Activated CD4-positive, alpha-beta T cell treated with anti-CD3 and anti-CD28 coated beads, Interleukin-2, Interleukin-6, amounts not matched to agents 100 ng/mL and 50 ng/mL, durations not matched to agents 16 hours and 8 hours (primary cell): ENCODE data around the gene TSPEAR.

Experiments
- DNase-seq: peaks from one replicate; pipeline ENCODE4 v3.0.0-alpha.2; 2020

TSPEAR gene

GRCh38 chr21:44496564-44497550 is 214.5 kb downstream of the TSPEAR start:
- no peak for DNase-seq

DNA sequence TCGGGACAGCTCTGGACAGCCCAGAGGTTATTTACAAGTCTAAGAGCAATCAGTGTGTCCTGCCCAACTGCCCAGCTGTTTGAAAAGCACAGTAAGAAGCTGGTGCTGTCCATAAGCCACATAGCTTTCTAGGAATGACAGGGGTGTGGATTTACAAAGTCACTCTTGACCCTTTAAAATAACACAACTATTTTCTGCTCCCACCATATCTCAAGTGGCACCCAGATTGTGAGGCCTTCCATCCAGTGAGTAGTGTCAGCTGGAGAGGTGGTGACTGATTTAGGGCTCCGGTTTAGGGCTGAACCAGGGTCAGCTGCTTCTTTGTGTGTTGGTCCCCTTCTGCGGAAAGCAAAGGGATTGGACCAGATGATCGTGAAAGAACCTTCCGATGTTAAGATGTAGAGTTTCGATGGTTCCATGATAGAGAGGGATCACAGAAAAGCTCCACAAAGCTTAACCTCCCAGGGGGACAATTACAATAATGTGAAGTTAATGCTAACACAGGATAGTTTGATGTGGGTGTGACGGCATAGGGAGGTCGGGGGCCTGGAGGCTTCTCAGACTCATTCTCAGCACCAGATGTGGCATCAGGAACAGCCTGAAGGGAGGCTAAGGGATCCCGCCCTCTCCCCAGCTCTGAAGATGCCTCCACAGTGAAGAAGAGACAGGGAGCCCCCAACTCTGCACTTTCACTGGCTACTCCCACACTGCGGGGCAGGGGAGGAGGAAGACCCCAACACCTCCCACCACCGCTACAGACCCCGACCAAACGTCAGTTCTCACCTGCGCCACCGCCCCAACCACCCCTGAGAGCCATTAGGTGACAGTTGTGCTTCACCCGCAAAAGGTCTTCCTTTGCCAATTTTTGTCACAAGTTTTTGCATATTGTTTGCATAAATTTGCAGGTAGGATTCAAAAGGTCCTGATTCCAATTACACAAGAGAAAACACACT is 215.5 kb downstream of the TSPEAR start:
- no peak for DNase-seq

DNA sequence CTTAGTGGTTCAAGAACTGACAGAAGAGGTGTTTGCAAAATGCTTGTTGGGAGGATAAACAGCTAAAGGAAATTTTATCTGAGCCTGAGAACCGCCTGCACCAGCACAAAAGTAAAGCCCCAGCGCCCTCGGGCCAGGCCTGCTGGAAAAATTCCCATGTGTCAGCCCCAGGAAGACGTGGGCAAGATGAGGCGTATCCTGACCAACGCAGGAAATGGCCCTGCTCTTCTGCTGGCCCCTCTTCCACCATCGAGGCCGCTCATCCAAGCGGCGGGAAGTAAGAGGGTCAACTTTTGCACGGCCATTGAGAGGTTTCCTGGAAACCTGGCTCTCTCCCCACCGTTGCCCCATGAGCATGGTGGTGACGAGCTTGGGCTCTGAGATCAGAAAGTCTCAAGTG is 216.4 kb downstream of the TSPEAR start:
- DNase-seq: no peak

DNA sequence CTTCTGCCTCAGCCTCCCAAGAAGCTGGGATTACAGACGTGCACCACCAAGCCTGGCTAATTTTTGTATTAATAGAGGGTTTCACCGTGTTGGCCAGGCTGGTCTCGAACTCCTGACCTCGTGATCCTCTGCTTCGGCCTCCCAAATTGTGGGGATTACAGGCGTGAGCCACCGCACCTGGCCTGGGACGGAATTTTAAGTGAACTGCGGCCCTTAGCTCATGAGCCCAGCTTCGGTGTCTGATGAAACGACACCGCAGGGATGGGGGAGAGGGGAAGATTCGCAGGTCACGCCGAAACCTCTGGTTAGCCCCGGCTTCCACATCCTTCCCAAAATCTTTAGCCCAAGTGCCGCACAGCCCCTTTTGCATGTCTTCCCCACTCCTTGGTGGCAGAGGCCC is 217.0 kb downstream of the TSPEAR start:
- no peak for DNase-seq

- DNase-seq: no peak
These were observed 218.6 kb downstream of the TSPEAR start for GRCh38 chr21:44492567-44493385.

- DNase-seq: no peak
These were observed 220.6 kb downstream of the TSPEAR start for GRCh38 chr21:44490816-44491215.

DNA sequence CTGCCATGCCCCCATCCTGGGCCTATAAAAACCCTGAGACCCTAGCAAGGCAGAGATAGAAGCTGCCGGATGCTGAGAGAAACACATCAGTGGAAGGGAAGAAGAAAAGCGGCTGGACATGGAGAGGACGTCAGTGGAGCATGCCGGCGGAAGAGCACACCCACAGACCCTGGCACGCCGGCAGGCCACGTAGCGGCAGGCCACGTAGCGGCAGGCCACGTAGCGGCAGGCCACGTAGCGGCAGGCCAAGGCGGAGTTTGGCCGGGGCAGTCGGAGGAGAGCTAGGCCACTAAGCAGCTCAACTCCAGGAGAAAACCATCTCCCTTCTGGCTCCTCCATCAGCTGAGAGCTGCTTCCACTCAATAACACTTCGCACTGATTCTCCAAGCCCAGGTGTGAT is 221.0 kb downstream of the TSPEAR start:
- DNase-seq: no peak

GRCh38 chr21:44489962-44490361 is 221.4 kb downstream of the TSPEAR start:
- no peak for DNase-seq

DNA sequence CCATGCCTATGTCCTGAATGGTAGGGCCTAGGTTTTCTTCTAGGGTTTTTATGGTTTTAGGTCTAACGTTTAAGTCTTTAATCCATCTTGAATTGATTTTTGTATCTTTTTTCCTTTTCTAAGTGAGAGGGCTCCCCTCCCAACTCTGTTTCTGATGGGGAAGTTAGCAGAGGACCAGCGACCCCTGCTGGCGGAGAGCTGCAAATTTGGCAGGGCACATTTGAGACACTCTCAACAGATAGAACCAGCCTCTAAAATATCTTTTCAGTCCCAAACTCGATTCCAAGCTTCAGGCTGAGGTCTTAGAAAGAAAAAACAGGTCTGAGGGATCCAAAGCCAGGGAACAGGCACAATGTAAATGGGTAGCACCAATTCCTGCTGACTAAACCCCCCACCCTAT is 223.5 kb downstream of the TSPEAR start:
- DNase-seq: peak; percentile 59

DNA sequence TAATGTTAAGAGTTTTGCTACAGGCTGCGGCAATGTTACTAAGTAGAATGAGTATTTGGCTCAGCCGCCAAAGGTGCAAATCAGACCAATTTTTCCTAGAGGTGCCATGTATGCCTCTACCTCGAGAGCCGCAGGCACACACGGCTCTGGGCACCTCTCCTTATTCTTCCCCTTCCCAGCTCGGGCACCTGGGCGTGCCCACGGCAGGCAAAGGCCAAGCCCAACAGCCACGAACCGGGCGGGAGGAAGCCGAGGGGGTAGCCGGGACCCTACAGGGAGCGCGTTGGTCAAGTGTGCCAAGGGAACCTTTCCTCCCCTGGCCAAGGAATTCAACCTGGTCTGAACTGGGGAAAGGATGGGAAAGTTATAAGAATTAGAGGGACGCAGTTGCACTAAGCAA is 225.1 kb downstream of the TSPEAR start:
- no peak for DNase-seq

- DNase-seq: no peak
These were observed 225.6 kb downstream of the TSPEAR start for GRCh38 chr21:44485796-44486195.

DNA sequence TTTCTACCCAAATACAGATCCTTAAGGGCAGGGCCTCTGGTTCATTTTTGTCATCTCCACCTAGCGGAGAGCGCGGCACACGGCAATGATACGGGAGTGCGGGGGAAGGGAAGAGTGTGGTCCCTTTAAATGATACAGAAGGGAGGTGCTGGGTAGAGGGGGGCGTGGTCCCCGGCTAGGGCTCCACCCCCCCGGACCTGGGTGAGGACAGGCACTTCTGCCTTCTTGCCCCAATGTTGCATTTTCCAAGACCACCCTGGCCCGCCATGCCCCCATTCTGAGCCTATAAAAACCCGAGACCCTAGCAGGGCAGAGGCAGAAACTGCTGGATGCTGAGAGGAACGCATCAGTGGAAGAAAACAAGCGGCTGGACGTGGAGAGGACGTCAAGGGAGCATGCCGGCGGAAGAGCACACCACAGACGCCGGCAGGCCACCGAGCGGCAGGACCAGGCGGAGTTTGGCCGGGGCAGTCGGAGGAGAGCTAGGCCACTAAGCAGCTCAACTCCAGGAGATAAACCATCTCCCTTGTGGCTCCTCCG is 226.0 kb downstream of the TSPEAR start:
- DNase-seq: peak; percentile 43

DNA sequence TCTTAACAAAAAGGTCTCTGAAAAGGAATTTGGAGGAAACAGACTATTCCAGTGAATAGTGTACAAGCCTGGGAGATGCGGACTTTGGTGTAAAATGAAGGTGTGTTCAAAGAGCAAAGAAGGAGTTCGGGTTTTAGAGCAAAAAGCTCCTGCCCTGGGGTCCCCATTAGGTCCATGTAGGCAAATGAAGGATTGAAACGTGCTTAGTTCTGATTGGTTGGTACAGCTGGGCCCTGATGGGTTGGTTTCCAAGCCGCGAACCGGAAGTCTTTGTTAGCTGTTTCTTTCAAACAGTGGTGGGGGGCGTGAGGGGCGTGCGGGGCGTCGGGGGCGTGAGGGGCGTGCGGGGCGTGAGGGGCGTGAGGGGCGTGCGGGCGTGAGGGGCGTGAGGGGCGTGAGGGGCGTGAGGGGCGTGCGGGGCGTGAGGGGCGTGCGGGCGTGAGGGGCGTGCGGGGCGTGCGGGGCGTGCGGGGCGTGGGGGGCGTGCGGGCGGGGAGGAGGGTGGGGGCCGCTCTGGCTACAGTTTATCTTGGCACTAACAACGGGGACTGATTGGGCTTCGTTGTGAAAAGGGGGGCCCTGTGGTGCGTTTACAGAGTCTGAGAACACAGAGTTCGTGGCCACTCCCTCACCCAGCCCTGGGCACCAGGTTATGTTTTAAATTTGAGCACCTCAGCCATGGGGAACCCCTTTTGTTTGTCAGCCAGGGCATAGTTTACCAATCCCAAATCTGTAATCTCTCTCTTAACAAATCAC is 226.7 kb downstream of the TSPEAR start:
- no peak for DNase-seq

GRCh38 chr21:44483288-44484237 is 227.8 kb downstream of the TSPEAR start:
- DNase-seq: no peak

DNA sequence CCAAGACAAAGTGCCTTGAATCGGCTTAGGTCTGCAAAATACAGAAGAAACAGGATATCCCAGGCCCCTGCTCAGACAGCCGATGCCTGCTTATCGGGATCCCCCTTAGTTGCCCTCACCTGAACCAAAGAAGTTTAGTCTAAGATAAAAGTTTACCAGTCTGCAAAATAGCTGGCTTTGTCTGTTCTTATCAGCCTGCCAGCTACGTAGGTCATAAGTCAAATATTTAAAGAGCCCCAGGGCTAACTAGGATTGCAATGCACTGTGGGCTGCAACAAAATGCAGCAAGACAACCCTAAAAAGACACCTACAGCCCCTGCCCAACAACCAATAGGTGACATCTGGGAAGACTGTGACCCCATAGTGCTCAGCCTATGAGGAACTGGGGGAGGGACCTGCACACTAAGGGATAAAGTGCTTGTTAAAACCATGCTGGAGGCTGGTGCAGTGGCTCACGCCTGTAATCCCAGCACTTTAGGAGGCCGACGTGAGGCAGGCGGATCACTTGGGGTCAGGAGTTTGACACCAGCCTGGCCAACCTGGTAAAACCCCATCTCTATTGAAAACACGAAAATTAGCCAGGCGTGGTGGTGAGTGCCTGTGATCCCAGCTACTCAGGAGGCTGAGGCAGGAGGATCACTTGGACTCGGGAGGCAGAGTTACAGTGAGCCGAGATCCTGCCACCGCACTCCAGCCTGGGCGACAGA is 228.6 kb downstream of the TSPEAR start:
- no peak for DNase-seq

DNA sequence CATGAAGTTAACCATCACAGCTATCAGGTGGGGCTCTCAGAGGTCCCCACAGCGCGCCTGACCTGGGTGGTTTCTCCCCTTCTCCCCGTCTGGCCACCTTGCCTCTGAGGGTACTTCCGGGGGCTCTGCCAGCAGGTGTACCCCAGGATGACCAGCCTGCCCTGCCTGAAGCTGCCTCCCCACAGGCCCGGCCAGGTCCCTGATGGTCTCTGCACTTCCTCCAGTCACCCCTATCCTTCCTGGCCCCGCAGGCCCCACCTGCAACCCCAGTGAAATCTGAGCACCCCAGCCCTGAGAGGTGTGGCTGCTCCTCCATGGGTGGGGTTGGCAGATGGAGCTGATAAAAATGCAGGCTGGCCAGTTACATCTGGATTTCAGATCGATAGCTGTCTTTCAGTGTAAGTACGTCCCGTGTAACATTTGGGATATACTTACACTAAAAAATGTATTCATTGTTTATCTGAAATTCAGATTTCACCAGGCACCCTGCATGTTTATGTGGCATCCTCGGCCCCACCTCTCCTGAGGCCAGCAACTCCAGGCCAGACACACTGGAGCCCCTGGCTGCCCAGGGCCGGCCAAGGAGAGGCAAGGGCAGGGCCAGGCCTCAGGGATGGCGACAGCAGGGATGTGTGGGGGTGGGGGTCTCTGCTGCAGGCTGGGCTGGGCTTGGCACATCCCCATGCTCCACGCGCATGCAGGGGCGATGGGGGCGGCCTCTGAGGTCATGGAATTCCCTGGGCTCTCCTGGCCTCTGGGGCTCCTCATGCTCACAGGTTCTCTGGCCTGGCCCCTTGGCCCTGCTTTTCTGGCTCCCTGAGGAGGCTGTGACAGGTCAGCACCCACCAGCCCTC is 230.9 kb downstream of the TSPEAR start:
- DNase-seq: no peak

DNA sequence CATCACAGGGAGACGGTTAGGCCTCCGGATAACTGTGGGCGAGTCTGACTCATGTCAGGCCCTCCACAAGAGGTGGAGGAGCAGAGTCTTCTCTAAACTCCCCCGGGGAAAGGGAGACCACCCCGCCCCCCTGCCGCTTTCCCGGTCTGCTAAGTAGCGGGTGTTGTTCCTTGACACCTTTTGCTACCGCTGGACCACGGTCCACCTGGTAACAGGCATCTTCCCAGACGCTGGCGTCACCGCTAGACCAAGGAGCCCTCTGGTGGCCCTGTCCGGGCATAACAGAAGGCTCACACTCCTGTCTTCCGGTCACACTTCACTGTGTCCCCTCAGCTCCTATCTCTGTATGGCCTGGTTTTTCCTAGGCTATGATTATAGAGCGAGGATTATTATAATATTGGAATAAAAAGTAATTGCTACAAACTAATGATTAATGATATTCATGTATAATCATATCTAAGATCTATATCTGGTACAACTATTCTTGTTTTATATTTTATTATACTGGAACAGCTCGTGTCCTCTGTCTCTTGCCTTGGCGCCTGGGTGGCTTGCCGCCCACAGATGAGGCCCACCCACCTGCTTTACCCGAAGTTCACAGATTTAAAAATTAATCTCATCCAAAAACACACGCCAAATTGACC is 231.7 kb downstream of the TSPEAR start:
- peak; percentile 59 for DNase-seq

GRCh38 chr21:44478801-44479167 is 232.6 kb downstream of the TSPEAR start:
- no peak for DNase-seq
